ENCODE results near the gene MDM2.

MDM2 gene

DNA sequence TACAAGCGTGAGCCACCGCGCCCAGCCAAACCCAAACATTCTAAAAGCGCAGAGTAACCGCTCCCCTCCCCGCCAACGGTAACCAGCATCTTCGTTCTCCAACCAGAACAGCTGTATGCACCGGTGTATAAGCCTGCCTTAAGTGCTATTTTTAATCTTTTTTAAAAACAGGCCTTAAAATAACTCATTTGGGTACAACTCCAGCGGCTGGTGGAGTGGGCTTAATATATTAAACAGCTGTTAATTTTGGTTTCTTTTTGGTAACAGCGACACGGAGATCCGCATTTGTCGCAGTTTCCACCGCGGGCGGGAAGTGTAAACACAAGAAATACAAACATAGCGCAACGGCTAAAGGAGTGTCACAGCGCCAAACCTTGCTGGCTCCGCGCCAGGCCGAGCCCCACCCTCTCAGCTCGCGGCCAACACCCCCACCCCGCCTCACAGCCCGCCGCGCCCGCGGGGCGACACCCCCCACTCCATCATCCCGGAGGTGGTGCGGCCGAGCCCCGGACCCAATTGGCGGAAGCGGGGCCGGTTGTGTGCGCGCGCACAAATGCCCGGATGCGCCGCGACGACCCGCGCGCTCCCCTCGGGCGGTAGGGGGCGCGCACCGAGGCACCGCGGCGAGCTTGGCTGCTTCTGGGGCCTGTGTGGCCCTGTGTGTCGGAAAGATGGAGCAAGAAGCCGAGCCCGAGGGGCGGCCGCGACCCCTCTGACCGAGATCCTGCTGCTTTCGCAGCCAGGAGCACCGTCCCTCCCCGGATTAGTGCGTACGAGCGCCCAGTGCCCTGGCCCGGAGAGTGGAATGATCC is at the start of gene MDM2:
Gene MDM2, plus strand, starts transcription at position 602 of the 812 bp plus-strand sequence. CDS start 301 bp downstream, outside the sequence.
- DNase-seq, result peak; percentile 97

DNA sequence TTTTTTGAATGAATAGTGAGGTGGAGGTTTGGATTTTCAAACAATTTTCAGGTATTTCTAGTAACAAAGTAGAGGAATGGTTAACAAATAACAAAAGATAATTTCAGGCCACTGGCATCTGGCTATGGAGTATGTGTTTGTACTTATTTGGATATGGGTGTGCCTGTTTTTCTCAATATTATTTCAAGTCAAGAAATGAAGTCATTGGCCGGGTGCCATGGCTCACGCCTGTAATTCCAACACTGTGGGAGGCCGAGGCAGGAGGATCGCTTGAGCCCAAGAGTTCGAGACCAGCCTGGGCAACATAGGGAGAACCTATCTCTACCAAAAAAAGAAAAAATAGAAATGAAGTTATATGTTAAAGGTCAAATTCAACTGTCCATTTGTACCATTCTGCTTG is 48.1 kb upstream of the MDM2 start:
- DNase-seq, result no peak

DNA sequence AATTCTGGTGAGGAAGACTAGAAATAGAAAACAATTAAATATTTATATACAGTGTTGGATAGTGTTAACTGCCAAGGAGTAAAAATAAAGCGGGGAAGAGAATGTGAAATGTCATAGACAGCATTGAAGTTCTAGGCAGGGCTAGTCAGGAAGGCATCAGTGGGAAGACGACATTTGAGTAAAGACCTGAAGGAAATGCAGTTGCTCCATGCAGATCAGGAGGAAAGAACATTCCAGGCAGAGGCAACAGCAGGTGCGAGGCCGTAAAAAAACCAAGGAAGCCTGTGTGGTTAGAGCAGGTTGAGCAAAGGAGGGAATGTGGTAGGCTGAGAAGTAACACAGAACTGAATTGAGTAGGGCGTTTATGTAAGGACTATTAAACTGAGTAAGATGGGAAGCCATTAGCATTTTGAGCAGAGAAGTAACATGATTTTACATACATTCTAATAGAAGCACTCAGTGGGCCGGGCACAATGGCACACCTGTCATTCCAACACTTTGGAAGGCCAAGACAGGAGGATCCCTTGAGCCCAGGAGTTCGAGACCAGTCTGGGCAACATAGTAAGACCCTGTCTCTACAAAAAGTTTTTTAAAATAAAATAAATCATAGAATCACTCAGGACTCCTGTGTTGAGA is 47.1 kb upstream of the MDM2 start:
- DNase-seq, result no peak

GRCh38 chr12:68761442-68761812 is 46.5 kb upstream of the MDM2 start:
- no peak for DNase-seq

- DNase-seq, result no peak
Observed at GRCh38 chr12:68761901-68762630, 45.9 kb upstream of the MDM2 start.

DNA sequence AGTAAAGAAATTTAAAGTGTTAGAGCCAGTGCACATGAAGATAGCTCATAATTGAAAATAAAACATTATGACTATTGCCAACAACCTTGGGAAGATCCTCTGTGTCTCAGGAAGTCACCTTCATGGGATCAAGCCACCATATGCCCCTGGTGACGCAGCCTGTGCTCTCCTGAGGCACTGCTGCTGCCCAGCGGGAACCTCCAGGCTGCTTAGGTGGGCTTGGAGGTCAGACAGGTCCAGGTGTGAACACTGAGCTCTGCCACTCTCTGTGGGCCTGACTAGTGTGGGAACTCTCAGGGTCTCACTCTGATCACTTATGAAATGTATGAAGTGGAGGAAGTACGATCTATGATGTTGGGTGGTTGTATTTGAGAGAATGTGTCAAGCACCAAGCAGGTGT is 45.3 kb upstream of the MDM2 start:
- no peak for DNase-seq

- no peak for DNase-seq
Observed at GRCh38 chr12:68765696-68766095, 42.3 kb upstream of the MDM2 start.

GRCh38 chr12:68766646-68767045 is 41.3 kb upstream of the MDM2 start:
- DNase-seq, result no peak

DNA sequence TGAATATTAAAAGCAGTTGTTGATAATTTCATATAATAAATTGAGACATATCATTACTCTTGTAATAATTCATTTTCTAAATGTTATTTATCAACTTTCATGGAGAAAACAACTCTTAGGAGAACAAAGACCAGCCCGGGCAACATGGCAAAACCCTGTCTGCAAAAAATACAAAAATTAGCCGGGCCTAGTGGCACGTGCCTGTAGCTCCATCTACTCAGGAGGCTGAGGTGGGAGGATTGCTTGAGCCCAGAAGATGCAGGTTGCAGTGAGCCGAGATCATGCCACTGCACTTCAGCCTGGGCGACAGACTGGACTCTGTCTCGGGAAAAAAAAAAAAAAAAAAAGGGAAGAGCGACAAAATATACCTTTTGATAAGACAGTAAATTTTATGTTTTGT is 40.8 kb upstream of the MDM2 start:
- no peak for DNase-seq

DNA sequence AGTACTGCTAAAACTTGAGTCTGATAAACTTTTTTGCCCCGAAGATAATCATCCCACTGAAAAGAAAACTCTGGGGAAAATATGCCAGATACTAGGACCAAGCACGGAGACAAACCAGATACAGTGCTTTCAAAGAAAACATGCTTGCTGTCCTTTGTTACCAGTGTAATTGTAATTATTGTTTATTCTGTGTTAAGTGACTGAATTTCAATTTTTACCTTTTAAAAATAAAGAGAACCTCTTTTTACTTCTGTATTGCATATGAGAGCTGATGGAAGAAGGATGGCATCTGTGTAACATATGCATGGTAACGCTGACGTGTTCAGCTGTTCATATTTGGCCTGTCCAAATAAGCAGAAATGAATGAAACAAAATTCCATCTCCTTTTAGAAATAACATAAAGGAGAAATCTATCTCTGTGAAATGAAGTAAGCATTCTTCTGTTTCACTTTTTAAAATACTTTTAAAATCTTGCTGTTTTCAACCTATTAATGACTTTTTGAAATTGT is 39.5 kb upstream of the MDM2 start:
- DNase-seq, result no peak

DNA sequence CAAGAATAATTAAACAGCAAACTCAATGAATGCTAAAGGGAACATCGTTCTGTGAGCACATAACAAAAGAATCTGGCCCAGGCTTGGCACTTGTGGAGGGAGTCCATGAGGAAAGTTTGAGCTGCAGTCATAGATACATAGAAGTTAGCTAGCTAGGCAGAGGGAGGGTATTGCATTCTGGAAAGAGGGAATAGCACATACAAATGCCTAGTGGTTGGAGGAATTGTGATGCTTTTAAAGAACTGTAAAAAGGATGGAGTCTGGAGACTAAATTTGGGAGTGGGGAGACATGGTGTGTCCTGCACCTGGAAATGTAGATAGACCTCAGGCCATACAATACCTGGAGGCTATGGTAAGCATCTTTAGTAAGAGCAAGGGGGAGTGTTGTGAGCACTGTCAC is 38.0 kb upstream of the MDM2 start:
- no peak for DNase-seq

DNA sequence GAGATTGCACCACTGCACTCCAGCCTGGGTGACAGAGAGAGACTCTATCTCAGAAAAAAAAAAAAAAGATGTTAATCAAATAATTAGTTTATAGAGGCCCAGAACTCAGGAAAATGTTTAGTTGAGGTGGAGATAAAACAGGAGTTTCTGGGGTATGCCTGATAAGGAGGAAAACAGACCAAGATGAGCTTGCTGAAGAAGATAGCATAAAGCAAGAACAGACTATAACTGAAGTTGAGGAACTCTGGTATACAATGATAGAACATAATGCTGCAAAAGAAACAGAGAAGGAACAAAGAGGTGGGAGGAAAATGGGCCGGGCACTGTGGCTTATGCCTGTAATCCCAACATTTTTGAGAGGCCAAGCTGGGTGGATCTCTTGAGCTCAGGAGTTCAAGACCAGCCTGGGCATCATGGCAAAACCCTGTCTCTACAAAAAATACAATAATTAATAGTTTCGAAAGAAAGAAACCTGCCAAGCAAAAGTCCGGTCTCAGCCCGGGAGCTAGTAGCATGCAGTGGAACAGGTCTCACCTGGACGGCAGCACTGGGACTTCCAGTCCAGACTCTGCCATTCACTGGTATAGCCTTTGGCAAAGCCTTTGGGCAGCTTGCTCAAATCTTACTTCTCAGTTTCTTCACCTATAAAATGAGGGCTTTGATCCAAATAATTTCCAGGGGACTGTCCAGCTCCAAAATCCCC is 36.6 kb upstream of the MDM2 start:
- no peak for DNase-seq

DNA sequence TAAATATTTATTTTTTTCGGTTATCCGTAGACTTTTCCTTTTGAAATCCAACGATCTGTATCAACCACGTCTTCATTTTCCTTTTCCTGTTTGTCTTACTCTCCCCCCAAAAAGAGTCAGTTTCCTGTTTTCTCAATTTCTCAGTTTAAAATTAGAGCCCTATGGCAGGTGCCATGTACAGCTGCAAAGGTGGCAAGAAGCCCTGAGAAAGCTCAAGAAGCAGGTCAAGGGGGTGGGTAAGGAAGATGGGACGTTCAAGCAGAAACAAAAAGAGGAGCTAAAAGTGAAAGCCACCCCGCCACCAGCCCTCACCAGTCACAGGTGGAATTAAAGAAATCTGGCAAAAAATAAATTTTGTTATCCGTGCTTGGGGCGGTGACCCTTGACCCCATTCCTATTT is 35.3 kb upstream of the MDM2 start:
- DNase-seq, result no peak

DNA sequence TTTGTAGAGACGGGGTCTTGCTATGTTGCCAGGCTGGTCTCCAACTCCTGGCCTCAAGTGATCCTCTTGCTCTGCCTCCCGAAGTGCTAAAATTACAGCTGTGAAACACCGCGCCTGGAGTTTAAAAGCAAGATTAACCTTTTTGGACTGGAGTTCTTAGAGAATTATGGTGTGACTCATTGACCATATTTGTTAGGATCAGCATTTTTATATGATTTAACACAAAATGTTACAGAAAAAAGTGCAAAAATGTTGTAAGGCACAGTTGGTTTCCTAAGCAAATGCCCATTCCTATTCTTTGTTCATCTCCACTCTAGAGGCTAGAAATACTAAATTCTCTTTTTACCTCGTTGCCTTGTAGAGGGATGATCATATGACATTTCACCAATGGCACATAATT is 34.4 kb upstream of the MDM2 start:
- DNase-seq, result no peak

DNA sequence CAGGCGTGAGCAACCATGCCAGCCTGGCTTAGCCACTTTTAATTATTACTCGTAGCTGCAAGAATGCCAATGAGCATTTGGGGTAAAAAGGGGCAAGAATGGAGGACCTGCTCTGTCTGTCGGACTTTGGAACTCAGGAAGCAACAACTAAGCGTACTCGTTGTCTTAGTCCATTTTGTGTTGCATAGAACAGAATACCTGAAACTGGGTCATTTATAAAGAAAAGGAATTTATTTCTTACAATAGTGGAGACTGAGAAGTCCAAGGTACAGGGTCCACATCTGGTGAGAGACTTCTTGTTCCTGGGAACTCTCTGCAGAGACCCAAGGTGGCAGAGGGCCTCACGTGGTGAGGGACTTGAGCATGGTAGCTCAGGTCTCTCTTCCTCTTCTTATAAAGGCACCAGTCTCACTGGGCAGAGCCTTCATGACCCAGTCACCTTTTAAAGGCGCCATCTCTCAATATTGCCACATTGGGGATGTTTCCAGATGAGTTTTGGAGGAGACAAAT is 32.8 kb upstream of the MDM2 start:
- no peak for DNase-seq

GRCh38 chr12:68776976-68777610 is 30.9 kb upstream of the MDM2 start:
- no peak for DNase-seq

DNA sequence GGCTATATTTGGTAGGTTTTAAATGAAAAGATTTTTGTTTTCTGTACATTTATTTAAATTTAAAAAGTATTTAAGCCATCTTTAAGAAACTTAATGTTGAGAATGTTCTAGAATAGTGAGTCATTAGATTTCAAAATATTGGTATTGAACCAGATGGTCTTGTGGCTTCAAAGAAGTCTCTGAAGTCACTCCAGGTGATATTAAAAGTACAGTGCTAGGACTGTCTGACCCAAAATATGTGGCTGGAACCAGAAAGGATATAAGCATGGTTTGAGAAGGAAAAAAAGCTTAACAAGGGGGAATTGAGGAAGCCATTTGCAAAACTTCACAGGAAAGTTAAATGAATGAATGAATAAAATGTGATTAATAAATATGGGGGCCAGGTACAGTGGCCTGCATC is 28.7 kb upstream of the MDM2 start:
- no peak for DNase-seq

DNA sequence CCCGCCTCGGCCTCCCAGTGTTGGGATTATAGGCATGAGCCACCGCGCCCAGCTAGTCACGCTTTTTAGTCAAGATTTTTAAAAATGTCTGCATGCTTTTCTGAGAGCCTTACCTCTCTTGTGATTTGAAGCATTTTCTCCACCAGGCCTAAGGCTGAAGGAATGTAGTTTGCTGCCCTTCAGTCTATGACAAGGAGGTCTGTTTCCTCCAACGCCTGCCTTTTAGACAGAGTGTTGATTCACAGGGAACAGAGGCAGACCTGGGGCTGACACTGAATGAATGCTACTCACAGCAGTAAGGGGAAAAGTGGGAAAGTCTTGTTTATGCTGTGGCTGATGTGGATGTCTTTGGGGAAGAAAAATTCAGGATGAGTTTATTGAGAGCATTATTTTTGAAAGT is 27.2 kb upstream of the MDM2 start:
- no peak for DNase-seq

DNA sequence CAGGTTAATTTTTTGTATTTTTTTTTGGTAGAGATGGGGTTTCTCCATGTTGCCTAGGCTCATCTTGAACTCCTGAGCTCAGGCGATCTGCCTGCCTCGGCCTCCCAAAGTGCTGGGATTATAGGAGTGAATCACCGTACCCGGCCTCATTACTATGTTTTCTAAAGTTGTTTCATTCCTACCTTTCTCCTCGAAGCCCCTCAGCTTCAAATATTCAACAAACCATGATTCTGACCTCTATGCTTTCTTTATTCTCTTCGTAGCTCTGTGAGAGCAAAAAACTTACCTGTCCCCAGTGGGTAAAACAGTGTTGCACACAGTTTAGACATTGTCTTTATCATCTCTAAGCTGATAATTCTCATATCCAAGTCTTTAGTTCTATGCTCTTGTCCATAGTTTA is 26.2 kb upstream of the MDM2 start:
- DNase-seq, result no peak

- no peak for DNase-seq
Observed at GRCh38 chr12:68784015-68784414, 24.0 kb upstream of the MDM2 start.

DNA sequence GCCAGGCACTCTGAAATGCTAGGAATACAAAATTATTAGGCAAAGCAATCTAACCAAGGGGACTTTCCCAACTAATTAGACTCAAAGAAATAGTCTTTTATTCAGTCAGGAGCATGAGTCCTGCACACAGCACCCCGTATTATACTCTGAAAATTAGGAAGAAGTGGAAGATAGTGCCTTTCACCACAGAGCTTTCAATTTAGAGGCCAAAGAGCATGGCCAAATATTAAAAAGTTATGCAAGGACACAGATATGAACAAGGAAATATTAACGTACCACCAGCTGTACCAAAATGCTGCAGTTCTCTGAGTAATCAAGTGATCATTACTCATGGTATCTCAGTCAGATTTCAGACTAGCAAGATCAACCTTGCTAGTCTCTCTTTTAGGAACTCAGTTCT is 22.6 kb upstream of the MDM2 start:
- no peak for DNase-seq

DNA sequence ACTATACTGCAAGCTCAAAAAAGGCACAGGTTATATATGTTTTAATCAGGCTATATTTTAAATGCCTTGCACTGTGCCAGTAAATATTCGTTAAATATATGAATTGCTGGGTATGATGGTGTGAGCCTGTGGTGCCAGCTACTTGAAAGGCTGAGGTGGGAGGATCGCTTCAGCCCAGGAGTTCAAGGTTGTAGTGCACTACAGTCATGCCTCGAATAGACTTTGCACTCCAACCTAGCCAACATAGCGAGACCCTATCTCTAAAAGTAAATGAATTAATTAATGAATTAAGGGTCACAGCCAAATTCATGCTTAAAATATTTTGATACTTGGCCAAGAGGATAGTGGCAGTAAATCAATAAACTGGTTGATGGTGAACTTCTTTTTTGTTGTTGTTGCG is 22.2 kb upstream of the MDM2 start:
- DNase-seq, result no peak

DNA sequence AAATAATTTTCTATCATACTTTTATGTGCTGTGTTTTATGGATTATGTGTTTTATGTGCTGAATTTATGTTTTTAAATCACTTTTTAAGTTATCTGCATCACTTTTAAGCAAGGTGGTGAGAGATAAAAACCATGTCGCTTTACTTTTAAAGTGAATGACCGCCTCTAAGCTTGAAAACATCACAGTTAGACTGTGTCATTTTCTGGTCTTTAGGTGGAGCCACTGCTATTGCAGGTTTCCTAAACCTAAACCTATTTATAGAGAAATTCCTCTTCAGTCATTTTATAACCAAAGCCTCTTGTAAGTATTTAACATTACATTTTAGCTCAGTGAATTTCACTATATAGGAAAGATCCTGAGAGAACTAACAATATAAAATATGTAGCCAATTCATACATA is 21.0 kb upstream of the MDM2 start:
- no peak for DNase-seq

Measured in eye (tissue), 1 donor.